Uterus (tissue), 2 donors: Measurements from ENCODE around the gene UBASH3B.

Experiments
- CTCF ChIP-seq, 4 experiments: fragments of 200-600 bp in 2 of 4; fragments of 450-650 bp in 2 of 4; sonication (generic) in 2 of 4; IDR thresholded peaks; one replicate each; pipeline ENCODE4 v1.5.1; 2016 to 2019; ENCODE audit warnings: antibody characterized with exemption in 4 of 4, mild to moderate bottlenecking in 2 of 4, moderate library complexity in 1 of 4
- POLR2A ChIP-seq, 2 donors: fragments of 450-650 bp; IDR thresholded peaks; one replicate each; pipeline ENCODE4 v1.6.1; 2016; ENCODE audit warnings: antibody characterized with exemption in 2 of 2, mild to moderate bottlenecking in 1 of 2, moderate library complexity in 1 of 2

- no peak for TF ChIP-seq CTCF (IDR thresholded peaks at IDR 0.05)
- TF ChIP-seq POLR2A (IDR thresholded peaks at IDR 0.05): no peak
Measured at GRCh38 chr11:122782222-122782621, 126.7 kb downstream of the UBASH3B start.
